Measurements from ENCODE around the gene PTX4.

PTX4 gene

GRCh38 chr16:1488619-1489018, at the start of gene PTX4:
Gene PTX4 (minus strand): TSS chr16:1488944. CDS start chr16:1488909, 35 bp downstream.
- DNase-seq (ENCODE audit: low read depth in 2 of 2), result no peak

- DNase-seq (ENCODE audit: low read depth in 2 of 2), result no peak
Observed at GRCh38 chr16:1537763-1538289, 49.1 kb upstream of the PTX4 start.

- no peak for DNase-seq (ENCODE audit: low read depth in 2 of 2)
Observed at GRCh38 chr16:1537138-1537577, 48.4 kb upstream of the PTX4 start.

GRCh38 chr16:1536601-1537000, 47.9 kb upstream of the PTX4 start:
- DNase-seq (ENCODE audit: low read depth in 2 of 2), result no peak

GRCh38 chr16:1535391-1536291, 46.9 kb upstream of the PTX4 start:
- DNase-seq (ENCODE audit: low read depth in 2 of 2), result no peak

GRCh38 chr16:1534021-1535020, 45.6 kb upstream of the PTX4 start:
- no peak for DNase-seq (ENCODE audit: low read depth in 2 of 2)

GRCh38 chr16:1533443-1533951, 44.8 kb upstream of the PTX4 start, which contains the start of gene TMEM204:
Gene TMEM204 (plus strand): TSS chr16:1533666. CDS start chr16:1534276, 610 bp downstream.
- DNase-seq (ENCODE audit: low read depth in 2 of 2), result no peak

GRCh38 chr16:1532771-1533170, 44.0 kb upstream of the PTX4 start:
- DNase-seq (ENCODE audit: low read depth in 2 of 2), result no peak

- DNase-seq (ENCODE audit: low read depth in 2 of 2), result no peak
Observed at GRCh38 chr16:1532081-1532760, 43.5 kb upstream of the PTX4 start.

GRCh38 chr16:1531638-1531910, 42.8 kb upstream of the PTX4 start:
- DNase-seq (ENCODE audit: low read depth in 2 of 2), result no peak

GRCh38 chr16:1530883-1531637, 42.3 kb upstream of the PTX4 start:
- DNase-seq (ENCODE audit: low read depth in 2 of 2), result no peak

- DNase-seq (ENCODE audit: low read depth in 2 of 2), result no peak
Observed at GRCh38 chr16:1530349-1530882, 41.7 kb upstream of the PTX4 start.

GRCh38 chr16:1528921-1529537, 40.3 kb upstream of the PTX4 start:
- no peak for DNase-seq (ENCODE audit: low read depth in 2 of 2)

- DNase-seq (ENCODE audit: low read depth in 2 of 2), result no peak
Observed at GRCh38 chr16:1527836-1528811, 39.4 kb upstream of the PTX4 start.

- DNase-seq (ENCODE audit: low read depth in 2 of 2), result no peak
Observed at GRCh38 chr16:1526608-1527555, 38.1 kb upstream of the PTX4 start.

- no peak for DNase-seq (ENCODE audit: low read depth in 2 of 2)
Observed at GRCh38 chr16:1525871-1526607, 37.3 kb upstream of the PTX4 start.

- no peak for DNase-seq (ENCODE audit: low read depth in 2 of 2)
Observed at GRCh38 chr16:1524366-1524765, 35.6 kb upstream of the PTX4 start.

All from stimulated activated CD4-positive, alpha-beta T cell treated with anti-CD3 and anti-CD28 coated beads, Interleukin-1b, Interleukin-23, amount 100 ng/mL, for 1 hour (primary cell).